Ishikawa (cell line): ENCODE measurements around the gene SNX13.

Source experiments
- CEBPB ChIP-seq: IDR thresholded peaks from 2 replicates; pipeline ENCODE4 v1.6.1; 2012
- CREB1 ChIP-seq: IDR thresholded peaks from 2 replicates; pipeline ENCODE4 v1.6.1; 2012; ENCODE audit warnings: low read depth
- EGR1 ChIP-seq: IDR thresholded peaks from 2 replicates; pipeline ENCODE4 v1.6.1; 2012
- EP300 ChIP-seq: IDR thresholded peaks from 2 replicates; pipeline ENCODE4 v1.6.1; 2012; ENCODE audit warnings: borderline replicate concordance
- FOXM1 ChIP-seq: IDR thresholded peaks from 2 replicates; pipeline ENCODE4 v1.6.1; 2012; ENCODE audit warnings: low read depth, borderline replicate concordance
- NFIC ChIP-seq: IDR thresholded peaks from 2 replicates; pipeline ENCODE4 v1.6.1; 2012
- RAD21 ChIP-seq: IDR thresholded peaks from 2 replicates; pipeline ENCODE4 v1.6.1; 2012; ENCODE audit warnings: low read depth
- TAF1 ChIP-seq: IDR thresholded peaks from 2 replicates; pipeline ENCODE4 v1.6.1; 2012; ENCODE audit warnings: low read depth, mild to moderate bottlenecking
- TCF12 ChIP-seq: IDR thresholded peaks from 2 replicates; pipeline ENCODE4 v1.6.1; 2012; ENCODE audit warnings: low read depth
- TEAD4 ChIP-seq: IDR thresholded peaks from 2 replicates; pipeline ENCODE4 v1.6.1; 2012
- YY1 ChIP-seq: IDR thresholded peaks from 2 replicates; pipeline ENCODE4 v1.6.1; 2012; ENCODE audit warnings: low read depth
- ZBTB7A ChIP-seq: IDR thresholded peaks from 2 replicates; pipeline ENCODE4 v1.6.1; 2012; ENCODE audit warnings: low read depth
- TF ChIP-seq, protein P1 (sequence below): IDR thresholded peaks from 2 replicates; pipeline ENCODE4 v1.6.1; 2012
- TF ChIP-seq, protein P2 (sequence below): IDR thresholded peaks from 2 replicates; pipeline ENCODE4 v1.6.1; 2012; ENCODE audit warnings: low read depth, mild to moderate bottlenecking
- TF ChIP-seq, protein P3 (sequence below): IDR thresholded peaks from 2 replicates; pipeline ENCODE4 v1.6.1; 2012

SNX13 gene

DNA sequence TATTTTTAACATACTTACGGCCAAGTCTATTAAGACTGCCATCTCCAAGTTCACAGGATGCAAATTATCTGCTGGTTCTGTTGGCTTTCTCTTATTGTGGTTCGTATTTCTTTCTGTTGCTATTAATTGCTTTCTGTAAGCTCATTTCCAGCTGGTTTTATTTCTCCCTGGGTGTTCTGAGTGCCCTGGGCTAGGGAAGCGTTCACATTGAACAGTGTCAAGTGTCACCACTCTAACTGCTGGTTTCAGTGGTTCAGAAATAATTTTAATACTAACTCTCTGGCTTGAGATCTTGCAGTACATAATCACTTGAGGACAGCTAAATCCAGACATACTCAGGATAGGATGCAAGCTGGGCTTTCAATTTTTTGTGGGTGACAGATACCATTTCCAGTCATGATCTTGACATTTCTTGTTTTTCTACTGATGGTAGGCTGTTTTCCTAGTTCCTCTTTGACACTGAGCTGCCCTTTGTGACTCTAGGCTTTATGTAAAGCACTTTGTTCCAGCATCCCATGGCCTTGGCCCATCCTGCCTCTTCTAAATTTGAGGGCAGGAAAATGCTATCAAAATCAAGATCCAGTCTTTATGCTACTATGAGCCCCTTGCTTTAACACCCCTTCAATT is 117.6 kb downstream of the SNX13 start:
- TF ChIP-seq, protein P1, sequence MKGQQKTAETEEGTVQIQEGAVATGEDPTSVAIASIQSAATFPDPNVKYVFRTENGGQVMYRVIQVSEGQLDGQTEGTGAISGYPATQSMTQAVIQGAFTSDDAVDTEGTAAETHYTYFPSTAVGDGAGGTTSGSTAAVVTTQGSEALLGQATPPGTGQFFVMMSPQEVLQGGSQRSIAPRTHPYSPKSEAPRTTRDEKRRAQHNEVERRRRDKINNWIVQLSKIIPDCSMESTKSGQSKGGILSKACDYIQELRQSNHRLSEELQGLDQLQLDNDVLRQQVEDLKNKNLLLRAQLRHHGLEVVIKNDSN, result no peak
- TF ChIP-seq FOXM1 (no peak), TEAD4 (no peak), EGR1 (no peak), TCF12 (no peak), YY1 (no peak), CEBPB (no peak), CREB1 (no peak), NFIC (no peak), TAF1 (no peak)
- TF ChIP-seq, protein P2, sequence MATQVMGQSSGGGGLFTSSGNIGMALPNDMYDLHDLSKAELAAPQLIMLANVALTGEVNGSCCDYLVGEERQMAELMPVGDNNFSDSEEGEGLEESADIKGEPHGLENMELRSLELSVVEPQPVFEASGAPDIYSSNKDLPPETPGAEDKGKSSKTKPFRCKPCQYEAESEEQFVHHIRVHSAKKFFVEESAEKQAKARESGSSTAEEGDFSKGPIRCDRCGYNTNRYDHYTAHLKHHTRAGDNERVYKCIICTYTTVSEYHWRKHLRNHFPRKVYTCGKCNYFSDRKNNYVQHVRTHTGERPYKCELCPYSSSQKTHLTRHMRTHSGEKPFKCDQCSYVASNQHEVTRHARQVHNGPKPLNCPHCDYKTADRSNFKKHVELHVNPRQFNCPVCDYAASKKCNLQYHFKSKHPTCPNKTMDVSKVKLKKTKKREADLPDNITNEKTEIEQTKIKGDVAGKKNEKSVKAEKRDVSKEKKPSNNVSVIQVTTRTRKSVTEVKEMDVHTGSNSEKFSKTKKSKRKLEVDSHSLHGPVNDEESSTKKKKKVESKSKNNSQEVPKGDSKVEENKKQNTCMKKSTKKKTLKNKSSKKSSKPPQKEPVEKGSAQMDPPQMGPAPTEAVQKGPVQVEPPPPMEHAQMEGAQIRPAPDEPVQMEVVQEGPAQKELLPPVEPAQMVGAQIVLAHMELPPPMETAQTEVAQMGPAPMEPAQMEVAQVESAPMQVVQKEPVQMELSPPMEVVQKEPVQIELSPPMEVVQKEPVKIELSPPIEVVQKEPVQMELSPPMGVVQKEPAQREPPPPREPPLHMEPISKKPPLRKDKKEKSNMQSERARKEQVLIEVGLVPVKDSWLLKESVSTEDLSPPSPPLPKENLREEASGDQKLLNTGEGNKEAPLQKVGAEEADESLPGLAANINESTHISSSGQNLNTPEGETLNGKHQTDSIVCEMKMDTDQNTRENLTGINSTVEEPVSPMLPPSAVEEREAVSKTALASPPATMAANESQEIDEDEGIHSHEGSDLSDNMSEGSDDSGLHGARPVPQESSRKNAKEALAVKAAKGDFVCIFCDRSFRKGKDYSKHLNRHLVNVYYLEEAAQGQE, result no peak
- TF ChIP-seq, protein P3, sequence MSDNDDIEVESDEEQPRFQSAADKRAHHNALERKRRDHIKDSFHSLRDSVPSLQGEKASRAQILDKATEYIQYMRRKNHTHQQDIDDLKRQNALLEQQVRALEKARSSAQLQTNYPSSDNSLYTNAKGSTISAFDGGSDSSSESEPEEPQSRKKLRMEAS, result no peak

DNA sequence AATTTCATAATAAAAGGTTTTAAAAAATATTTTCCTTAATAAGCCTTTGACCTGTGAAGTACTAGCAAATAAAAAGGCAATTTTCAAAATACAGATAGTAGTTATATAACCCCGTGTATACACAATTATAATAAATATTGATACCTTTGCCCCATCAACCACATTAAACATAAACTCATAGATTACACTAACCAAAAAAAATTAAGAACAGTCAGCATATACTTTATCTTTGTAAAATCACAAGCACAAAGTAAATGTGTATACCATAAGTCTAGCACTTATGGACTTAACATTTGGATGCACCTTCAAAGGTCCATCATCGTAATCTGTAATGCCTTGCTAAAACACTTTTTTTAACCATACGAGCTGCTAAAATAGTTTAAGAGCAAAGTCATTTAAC is 123.4 kb downstream of the SNX13 start:
- TF ChIP-seq, protein P1, result no peak

DNA sequence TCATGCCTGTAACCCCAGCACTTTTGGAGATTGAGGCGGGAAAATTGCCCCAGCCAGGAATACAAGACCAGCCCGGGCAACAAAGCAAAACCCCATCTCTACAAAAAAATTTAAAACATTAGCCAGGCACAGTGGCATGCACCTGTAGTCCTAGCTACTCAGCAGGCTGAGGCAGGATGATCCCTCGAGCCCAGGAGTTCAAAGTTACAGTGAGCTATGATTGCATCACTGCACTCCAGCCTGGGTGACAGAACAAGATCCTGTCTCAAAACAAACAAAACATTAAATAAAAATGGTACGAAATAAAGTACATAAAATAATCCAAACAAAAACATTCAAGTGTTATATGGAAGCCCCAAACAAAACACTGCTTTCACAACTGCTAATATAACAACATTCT is 125.0 kb downstream of the SNX13 start:
- TF ChIP-seq TAF1, result no peak

DNA sequence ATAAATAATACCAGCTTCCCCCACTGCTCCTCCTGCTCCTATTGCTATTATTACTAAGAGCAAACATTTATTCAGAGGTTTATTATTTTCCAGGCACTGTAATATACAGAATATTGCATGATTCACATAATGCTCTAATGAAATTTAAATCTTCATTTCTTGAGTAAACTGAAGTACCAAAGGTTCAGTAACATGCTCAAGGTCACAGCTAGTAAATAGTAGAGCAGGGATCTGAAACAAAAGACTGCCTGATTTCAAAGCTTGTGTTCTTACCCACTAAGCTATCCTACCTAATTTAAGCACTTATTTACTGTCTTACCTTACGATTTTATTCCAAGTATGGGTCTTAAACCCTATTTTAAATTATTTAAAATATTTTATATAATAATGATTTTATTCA is 126.2 kb downstream of the SNX13 start:
- TF ChIP-seq FOXM1 (no peak), TEAD4 (no peak), TCF12 (no peak), EGR1 (no peak), ZBTB7A (no peak), RAD21 (no peak)
- TF ChIP-seq, protein P2, result no peak
- TF ChIP-seq, protein P3, result no peak

DNA sequence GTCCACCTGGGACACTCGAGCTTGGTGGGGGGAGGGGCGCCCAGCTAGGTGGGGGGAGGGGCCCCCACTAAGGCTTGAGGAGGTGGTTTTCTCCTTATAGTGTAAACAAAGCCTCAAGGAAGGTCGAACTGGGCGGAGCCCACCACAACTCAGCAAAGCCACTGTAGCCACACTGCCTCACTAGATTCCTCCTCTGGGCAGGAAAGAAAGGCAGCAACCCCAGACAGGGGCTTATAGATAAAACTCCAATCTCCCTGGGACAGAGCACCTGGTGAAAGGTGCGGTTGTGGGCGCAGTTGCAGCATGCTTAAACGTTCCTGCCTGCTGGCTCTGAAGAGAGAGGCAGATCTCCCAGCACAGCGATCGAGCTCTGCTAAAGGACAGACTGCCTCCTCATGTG is 133.1 kb downstream of the SNX13 start:
- TF ChIP-seq CREB1 (no peak), CEBPB (no peak), ZBTB7A (no peak), TAF1 (no peak), TEAD4 (no peak), RAD21 (no peak), EP300 (no peak), NFIC (no peak), EGR1 (no peak), YY1 (no peak), TCF12 (no peak), FOXM1 (no peak)
- TF ChIP-seq, protein P2, result no peak
- TF ChIP-seq, protein P3, result no peak
- TF ChIP-seq, protein P1, result no peak
